ENCODE measurements around the gene CDK5R1.

The CDK5R1 gene

DNA sequence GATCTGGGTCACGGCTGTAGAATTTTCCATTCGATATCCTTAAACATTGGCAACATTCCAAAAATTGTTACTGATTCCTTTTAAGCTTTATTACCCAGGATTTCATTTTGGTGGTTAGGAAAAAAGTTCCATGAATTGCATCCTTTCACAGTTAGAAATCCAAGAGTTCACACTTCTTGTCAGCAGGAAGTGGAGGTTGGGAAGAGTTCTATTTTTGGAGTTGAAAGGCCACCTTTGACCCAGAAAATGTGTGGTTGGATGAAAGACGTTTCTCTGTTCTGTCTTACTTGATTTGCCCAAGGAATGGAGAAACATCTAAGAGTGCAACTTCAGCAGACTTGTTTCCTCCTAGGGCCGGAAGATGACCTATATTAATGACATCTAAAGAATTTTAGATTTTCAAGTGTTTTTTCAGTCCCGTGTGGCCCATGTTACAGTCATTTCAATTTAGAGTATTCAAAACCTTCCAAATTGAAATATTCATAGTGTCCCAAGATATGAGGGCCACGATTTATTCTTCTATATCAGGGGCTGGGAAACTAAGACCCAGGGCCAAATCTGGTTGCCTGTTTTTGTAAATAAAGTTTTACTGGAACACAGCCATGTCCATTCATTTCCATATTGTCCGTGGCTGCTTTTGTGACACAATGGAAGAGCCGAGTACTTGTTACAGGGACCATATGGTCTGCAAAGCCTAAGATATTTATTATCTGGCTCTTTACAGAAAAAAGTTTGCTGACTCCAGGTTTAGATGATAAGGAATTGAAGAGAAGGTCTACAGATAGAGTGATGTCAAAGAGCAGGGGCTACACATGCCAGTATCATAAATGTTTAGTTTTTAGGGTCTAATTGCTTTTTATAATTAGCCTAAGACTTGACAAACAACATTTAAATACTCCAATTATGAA lies 50.2 kb downstream of the CDK5R1 start:
- no peak for DNase-seq (ENCODE audit: low spot score)
- Histone ChIP-seq H3K27me3 (ENCODE audit: insufficient read depth, poor library complexity, severe bottlenecking) (no peaks in the 10 kb centered on the region), H3K4me1 (ENCODE audit: insufficient read depth, poor library complexity, severe bottlenecking) (peaks cover 5% of the 10 kb centered on the region), H3K4me3 (ENCODE audit: severe bottlenecking) (no peak overlapping the region), H3K27ac (ENCODE audit: poor library complexity, severe bottlenecking) (no peak overlapping the region), H3K9me3 (ENCODE audit: severe bottlenecking) (no peaks in the 10 kb centered on the region), H3K36me3 (ENCODE audit: low read depth) (no peaks in the 10 kb centered on the region)
- ATAC-seq (ENCODE audit: low read depth) = no peak
- TF ChIP-seq, protein P1, sequence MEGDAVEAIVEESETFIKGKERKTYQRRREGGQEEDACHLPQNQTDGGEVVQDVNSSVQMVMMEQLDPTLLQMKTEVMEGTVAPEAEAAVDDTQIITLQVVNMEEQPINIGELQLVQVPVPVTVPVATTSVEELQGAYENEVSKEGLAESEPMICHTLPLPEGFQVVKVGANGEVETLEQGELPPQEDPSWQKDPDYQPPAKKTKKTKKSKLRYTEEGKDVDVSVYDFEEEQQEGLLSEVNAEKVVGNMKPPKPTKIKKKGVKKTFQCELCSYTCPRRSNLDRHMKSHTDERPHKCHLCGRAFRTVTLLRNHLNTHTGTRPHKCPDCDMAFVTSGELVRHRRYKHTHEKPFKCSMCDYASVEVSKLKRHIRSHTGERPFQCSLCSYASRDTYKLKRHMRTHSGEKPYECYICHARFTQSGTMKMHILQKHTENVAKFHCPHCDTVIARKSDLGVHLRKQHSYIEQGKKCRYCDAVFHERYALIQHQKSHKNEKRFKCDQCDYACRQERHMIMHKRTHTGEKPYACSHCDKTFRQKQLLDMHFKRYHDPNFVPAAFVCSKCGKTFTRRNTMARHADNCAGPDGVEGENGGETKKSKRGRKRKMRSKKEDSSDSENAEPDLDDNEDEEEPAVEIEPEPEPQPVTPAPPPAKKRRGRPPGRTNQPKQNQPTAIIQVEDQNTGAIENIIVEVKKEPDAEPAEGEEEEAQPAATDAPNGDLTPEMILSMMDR (IDR thresholded peaks at IDR 0.05; ENCODE audit: poor library complexity, severe bottlenecking) = no peak
